Posterior vena cava (tissue), 2 donors: Measurements from ENCODE around the gene ZSWIM9. TPM values are rescaled to one million over a fixed set of nuclear protein-coding genes. Genes with fewer than 3 reads are reported as not detected.
"Not testable (repeated sequence)": the region's sequence is repeated elsewhere in the genome, so short reads cannot be mapped to it uniquely, and the experiment has no call there.

Experiments used
- DNase-seq: peaks from one replicate; pipeline ENCODE4 v3.0.0-alpha.2; 2020; ENCODE audit warnings: low spot score
- intact Hi-C, 2 donors: fragments of 100-400 bp; cut with DNase I; formaldehyde crosslinking; loops; one replicate each; pipeline versions ENCODE4 v1.14.1 to v1.14.2; 2022 to 2023
- total RNA-seq, 2 donors: library from RNA; stranded (reverse); fragmentation: NEBNext Ultra II Directional; extraction: Animal tissue kit (Norgen Biotek cat#: 25700); gene quantifications; one replicate each; pipeline ENCODE4 v1.2.1, GENCODE V29; 2021
- donor health status: DM: yes; HTN: yes; CAD: no.
- donor health status: DM: yes; HTN: yes; CAD: no.

Gene ZSWIM9
- total RNA-seq, 2 donors from 2014 or later: 6.1 to 8.6 TPM

- DNase-seq: peak; percentile 97
- intact Hi-C loops: no loop called here
Measured at GRCh38 chr19:48203794-48204628, 33.5 kb downstream of the ZSWIM9 start.

- intact Hi-C loops: no loop called here
- no peak for DNase-seq
Measured at GRCh38 chr19:48206397-48207093, 36.1 kb downstream of the ZSWIM9 start.

DNA sequence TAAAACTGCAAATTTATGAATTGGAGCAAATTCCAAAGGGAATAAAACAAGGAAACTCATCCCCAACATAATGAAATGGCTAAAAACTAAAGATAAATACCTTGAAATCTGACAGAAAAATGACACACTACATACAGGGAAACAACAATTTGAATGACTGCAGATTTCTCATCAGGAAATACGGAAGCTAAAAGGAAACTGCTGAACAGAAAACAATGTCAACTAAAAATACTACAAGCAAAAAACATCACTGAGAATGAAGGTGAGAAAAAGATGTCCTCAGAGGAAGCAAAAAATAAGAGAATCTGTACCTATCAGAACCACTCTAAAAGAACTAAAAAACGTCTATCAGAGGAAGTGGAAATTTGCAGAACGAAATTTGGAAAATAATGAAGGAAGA, 39.5 kb downstream of the ZSWIM9 start:
- intact Hi-C loops: no loop called here
- no peak for DNase-seq

GRCh38 chr19:48213959-48214358, 43.5 kb downstream of the ZSWIM9 start:
- DNase-seq: no peak
- intact Hi-C loops: no loop called here

DNA sequence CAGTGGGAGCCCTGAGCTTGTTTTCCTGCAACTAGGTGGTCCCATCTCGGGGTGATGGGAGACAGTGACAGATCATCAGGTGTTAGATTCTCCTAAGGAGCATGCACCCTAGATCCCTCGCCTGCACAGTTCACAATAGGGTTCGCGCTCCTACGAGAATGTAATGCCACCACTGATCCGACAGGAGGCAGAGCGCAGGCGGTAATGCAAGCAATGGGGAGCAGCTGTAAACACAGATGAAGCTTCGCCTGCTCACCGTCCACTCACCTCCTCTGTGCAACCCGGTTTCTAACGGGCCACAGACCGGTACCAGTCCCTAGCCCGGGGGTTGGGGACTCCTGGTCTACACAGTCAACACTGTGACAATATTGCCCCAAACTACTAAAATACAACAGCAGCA, 46.5 kb downstream of the ZSWIM9 start:
- intact Hi-C loops: no loop called here
- no peak for DNase-seq

- DNase-seq: no peak
- intact Hi-C loops: no loop called here
Measured at GRCh38 chr19:48218997-48219396, 48.5 kb downstream of the ZSWIM9 start.

DNA sequence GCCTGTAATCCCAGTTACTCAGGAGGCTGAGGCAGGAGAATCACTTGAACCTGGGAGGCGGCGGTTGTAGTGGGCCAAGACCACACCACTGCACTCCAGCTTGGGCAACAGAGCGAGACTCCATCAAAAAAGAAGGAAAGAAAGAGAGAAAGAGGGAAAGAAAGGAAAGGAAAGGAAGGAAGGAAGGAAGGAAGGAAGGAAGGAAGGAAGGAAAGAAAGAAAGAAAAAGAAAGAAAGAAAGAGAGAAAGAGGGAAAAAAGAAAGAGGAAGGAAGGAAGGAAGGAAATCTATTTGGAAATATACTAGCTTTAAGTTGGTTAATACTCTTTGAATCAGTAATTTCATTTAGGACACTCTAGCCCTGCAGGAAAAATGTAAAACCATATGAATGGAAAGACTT, 50.3 kb downstream of the ZSWIM9 start:
- DNase-seq, intact Hi-C loops: not testable (repeated sequence)

DNA sequence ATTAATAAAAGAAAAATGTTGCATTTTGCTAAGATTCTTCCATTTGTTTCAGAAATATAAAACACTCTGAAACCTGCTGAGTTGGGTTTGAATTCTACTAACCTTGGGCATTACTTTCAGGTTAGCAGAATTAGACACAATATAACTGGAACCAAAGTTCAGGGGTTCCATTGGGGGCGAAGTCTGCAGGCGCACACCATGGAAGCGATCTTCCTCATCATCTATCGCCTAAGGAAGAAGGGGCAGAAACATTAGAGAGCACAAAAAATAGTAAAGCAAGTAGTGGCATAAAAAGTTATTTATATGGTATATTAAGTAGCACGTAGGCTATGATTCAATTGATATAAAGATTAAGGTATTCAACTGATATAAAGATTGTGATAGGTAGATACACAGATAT, 51.1 kb downstream of the ZSWIM9 start:
- intact Hi-C loops: no loop called here

DNA sequence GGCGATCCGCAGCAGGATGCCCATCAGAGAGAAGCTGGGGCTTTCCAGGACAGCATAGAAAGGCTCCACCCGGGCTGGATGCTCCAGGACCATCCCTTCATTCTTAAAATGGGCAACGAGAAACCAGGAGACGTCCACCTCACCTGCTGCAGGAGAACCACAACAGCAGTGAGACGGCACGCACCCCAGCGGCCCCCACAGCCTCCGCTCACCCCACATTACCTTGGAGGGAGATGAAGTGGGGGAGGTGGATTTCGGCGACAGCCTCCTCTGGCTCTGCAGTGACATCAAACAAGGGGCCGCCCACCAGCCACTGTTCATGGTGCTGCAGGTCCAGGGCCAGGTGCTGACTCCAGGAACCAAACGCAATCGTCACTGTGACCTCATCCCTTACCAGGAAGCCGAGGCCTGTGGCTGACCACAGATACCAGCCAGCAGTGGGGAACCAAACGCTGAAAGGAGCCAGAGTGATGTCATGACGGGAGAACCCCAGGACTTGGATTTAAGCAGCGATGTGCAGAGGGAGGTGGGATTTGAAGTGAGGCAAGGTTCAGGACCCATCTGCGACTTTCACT, 60.2 kb downstream of the ZSWIM9 start:
- no peak for DNase-seq
- intact Hi-C loops: no loop called here

More for the DNA sequence above, 51.1 kb downstream of the ZSWIM9 start:
- no peak for DNase-seq

- no peak for DNase-seq
- intact Hi-C loops: no loop called here
Measured at GRCh38 chr19:48237057-48237456, 66.6 kb downstream of the ZSWIM9 start.

GRCh38 chr19:48239120-48239519, 68.6 kb downstream of the ZSWIM9 start:
- DNase-seq: no peak
- intact Hi-C loops: no loop called here

DNA sequence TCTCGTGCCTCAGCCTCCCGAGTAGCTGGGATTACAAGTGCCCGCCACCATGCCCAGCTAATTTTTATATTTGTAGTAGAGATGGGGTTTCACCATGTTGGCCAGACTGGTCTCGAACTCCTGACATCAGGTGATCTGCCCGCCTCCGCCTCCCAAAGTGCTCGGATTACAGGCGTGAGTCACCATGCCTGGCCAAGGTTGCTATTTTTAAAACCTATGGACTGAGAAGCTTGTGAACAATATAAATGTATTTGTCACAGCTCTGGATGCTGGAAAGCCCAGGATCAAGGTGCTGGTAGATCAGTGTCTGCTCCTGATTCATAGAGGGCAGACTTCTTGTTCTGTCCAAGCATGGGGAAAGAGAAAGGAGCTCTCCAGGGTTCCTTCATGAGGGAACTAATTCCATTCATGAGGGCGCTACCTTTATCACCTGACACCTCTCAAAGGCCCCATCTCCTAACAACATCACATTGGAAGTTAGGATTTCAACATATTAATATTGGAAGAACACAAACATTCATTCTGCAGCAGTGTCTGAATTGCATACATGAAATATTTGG, 69.2 kb downstream of the ZSWIM9 start:
- intact Hi-C loops: no loop called here

DNA sequence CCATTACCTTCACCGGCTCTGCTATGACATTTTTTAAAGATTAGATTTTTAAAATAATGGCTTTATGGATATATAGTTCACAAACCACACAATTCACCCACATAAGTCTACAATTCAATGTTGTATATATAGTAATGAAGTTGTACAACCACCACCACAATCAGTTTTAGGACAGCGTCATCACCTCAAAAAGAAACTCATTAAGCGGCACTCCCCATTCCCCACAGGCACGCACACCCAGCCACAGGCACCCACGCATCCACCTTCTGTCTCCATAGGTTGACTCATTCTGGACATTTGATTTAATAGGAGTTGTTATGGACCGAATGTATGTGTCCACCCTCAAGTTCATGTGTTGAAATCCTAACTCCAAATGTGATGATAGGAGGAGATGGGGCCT, 71.3 kb downstream of the ZSWIM9 start:
- intact Hi-C loops, DNase-seq: not testable (repeated sequence)

More for the DNA sequence above, 69.2 kb downstream of the ZSWIM9 start:
- no peak for DNase-seq

DNA sequence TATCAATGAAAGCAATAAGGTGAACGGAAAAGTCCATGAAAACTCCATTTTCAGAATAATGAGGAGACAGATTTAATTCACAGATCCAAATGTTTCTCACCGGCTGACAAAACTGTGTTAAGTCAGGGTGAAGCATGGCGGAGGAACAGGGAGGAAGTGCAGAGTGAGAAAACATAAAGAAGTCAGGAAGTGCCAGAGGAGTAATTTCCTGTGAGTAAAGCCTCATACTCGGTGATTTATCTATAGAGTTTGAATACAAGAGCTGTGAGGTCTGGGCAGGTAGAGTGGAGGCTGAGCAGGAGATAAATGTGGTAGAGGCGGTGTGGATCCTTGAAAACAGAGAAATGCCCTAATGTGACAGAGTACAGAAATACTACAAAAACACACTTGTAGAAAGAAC, 73.8 kb downstream of the ZSWIM9 start:
- intact Hi-C loops: no loop called here
- DNase-seq: no peak

GRCh38 chr19:48246101-48246500, 75.6 kb downstream of the ZSWIM9 start:
- intact Hi-C loops: no loop called here
- no peak for DNase-seq

DNA sequence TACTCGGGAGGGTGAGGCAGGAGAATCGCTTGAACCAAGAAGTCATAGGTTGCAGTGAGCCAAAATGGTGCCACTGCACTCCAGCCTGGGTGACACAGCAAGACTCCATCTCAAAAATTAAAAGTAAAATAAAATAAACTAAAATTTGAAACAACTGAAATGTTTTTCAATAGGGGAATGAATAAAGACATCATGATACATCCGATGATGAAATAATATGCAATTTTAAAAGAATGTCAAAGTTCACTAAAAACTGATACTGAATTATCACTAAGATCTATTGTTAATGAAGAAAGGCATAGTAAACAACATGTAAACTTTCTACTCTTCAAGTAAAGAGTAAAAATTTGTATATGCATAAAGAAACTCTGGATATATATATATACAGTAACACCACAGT, 76.7 kb downstream of the ZSWIM9 start:
- no peak for DNase-seq
- intact Hi-C loops: no loop called here
